Endometrium (tissue), 2 donors: Measurements from ENCODE around the gene UNK.

Source experiments
- FAIRE-seq: peaks from 2 replicates; lab custom pipeline; 2012; peaks lifted over from hg19 to GRCh38; lab: Jason Lieb, UNC
- donor health status: control.
- donor health status: control.

UNK gene

GRCh38 chr17:75835654-75835987 lies 51.0 kb downstream of the UNK start:
- FAIRE-seq, result no peak

DNA sequence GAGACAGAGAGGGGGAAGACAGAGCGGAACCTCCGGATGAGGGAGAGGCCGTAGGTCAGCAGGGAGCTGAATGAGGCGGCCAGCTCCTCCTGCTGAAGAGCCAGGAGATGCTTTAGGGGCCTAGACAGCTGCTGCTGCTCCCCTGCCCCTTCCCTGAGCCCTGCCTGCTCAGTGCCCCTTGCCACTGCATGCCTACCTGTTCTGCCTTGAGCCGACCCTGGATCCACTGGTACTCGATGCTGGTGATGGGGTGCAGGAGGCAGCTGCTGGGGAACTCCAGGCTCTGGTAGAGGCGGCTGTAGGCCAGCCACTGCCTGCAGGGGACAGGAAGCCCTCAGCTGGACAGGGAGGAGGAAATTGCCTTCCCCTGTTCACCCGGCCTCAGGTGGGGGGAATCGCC lies 52.0 kb downstream of the UNK start:
- FAIRE-seq, result no peak

- no peak for FAIRE-seq
Measured at GRCh38 chr17:75837899-75838298, 53.3 kb downstream of the UNK start.

GRCh38 chr17:75838410-75838809 lies 53.8 kb downstream of the UNK start:
- no peak for FAIRE-seq

DNA sequence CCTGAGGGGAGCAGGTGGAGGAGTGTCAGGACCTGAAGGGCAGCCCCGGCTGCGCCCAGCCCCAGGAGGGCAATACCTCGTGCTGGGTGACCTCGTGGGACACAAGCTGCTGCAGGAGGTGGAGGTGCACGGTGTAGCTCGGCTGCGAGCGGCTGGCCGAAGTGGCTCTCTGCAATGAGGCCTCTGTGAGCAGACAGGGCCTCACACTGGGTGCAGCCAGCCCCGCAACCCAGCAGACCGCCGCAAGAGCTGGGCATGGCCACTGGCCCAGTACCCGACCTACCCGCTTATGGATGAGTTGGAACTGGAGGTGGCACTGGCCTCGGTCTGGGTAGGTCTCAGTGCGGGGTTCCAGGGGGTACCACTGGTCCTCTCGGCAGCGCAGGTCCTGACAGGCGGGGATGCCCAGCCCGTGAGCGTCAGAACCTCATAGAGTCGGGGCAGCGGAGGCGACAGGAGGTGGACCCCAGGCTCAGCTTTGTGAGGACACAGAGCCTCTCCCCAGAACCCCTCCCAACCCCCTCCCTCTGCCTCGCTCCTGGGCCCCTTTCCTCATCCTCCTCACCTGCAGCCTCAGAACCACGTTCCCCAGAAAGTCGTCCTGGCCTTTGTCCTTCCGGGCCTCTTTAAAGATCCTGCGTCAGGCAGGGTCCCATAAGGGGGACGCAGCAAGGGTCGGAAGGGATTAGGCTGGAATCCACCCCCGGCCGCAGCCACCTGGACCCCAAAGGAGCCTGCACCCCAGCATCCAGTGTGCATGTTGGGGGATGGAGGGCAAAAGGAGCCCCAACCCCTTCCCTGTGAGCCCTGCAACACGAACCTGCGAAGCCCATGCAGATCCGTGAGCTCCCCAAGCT lies 55.6 kb downstream of the UNK start:
- FAIRE-seq, result no peak

- FAIRE-seq, result no peak
Measured at GRCh38 chr17:75840799-75841164, 56.2 kb downstream of the UNK start.

- no peak for FAIRE-seq
Measured at GRCh38 chr17:75842411-75842810, 57.8 kb downstream of the UNK start.

DNA sequence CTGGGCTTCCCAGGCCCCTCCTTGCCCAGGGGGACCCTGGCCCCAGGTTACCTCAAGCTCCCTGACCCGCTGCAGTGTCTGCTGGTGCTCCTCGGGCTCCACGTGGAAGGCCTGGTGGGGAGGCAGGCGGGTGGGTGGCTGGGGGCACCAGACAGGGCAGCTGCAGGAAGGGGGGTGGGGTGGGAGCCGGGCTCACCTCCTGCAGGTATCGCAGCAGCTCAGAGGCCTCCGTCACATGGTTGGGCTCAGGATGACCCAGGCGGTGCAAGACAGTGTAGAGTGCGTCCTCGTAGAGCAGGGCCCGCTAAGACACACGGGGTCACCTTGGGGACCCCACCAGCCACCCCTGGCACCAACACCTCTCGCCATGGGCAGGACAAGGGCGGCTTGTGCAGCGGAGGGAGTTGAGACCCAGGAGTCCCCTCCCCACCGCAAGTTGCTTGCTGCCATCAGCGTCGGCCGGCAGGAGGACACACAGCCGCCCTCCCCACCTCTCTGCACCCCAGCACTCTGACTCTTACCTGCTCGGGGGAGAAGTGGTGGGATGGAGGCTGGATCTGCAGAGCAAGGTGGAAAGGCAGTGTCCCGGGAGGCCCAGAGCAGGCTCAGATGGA lies 58.5 kb downstream of the UNK start:
- no peak for FAIRE-seq

DNA sequence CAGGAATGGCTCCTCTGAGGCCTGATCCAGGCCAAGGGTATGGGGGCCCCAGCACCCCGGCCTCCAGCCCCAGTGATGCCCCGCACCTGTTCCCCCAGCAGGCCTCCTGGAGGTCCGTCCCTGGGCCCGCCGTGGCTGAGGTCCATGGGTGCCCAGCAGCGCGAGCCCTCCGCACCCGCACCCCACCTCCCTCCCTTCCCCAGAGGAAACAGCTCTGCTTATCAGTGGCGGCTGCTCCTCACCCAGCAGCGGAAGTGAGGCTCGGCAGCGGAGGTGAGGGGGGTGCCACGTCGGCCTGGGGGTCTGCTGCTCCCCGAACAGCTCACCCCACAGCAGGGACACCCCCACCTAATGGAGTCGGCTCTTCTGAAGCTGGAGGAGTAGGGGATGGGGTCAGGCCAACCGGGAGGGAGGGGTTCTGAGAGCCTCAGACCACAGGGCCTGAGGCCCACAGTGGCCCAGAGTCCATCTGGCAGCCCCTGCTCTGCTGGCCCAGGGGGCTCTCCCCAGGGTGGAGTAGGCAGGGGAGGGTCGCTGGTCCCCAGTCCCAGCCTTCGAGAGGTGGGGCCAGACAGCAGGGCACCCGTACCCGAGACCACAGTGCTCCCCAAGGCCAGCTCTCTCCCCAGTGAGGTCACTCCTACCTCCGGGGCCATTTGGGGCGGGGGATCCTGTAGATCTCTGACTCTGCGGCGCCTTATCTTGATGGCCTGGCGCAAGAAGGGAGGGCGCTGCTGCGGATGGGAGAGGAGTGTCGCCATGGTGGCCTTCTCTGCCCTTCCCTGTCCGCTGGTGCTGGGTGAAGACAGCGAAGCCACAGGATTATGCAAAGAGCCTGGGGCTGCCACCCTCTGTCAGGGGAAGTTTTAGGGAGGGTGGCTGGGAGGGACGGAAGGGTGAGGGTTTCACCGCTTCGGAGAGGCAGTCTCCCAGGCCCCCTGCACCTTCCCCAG lies 59.2 kb downstream of the UNK start, which contains the start of gene UNC13D:
Gene UNC13D, minus strand, starts transcription at position 828 of the 953 bp plus-strand sequence. Its CDS starts 67 bp downstream, at position 761.
- FAIRE-seq, result no peak

- no peak for FAIRE-seq
Measured at GRCh38 chr17:75844530-75845057, 60.0 kb downstream of the UNK start.

DNA sequence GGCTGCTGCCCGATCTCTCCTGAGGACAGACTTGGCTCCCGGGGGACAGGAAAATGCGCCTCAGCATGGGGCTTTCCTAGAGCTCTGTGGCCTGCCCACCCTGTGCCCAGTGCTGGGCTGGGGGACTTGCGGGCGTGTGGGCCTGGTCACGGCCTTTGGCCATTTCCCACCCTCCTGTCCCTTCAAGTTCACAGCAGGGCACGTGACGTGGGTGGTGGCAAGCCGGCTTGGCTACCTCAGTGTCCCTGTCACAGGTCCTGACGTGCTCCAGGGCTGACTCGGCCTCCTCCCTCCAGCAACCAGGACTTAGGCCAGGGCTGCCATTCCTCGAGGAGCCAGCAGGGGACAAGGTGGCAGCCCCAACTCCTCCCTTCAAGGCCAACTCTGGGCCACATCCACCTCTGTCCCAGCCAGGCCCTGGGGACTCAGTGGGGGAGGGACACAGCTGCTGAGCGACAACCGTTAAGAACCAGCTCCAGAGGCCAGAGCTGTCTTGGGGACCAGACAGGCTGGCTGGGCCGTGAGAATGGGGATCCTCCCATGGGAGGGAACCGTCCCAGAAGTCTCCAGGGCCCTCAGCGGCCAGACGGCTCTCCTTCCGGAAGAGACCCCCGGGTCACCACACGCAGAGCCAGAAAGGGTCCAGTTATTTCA lies 60.6 kb downstream of the UNK start:
- no peak for FAIRE-seq

DNA sequence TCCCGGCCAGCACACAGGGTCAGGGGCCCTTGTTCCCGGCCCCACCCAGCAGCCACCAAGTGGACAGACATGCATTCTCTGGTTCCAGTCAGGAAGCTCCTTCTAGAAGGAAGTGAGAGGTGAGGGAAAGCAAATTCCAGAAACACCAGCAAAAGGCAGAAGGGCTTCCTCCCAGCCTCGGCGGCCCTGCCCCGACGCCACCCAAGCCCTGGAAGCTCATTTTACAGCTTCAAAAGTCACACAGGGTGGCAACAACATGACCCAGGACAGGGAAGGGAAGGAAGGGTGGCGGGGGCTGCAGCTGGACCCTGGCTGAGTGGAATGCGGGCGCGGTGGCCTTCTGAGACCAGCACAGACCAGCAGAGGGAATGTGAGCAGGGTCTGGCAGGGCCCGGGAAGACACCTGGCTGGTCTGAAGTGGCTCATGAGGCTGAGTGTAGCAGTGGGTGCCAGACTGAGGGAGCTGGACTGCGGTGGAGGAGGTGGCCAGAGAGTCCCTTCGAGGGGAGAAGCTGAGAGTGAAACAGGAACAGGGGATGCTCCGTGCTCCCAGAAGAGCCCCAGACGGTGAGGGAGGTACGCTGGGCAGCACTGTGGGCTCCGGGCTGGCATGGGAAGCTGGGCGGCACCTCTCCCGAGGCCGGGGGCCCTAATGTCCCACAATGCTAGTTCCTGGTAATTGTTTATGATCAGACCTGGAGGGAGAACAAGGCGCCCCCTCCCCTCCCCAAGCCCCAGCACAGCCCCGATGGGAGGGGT lies 61.5 kb downstream of the UNK start:
- FAIRE-seq, result no peak

DNA sequence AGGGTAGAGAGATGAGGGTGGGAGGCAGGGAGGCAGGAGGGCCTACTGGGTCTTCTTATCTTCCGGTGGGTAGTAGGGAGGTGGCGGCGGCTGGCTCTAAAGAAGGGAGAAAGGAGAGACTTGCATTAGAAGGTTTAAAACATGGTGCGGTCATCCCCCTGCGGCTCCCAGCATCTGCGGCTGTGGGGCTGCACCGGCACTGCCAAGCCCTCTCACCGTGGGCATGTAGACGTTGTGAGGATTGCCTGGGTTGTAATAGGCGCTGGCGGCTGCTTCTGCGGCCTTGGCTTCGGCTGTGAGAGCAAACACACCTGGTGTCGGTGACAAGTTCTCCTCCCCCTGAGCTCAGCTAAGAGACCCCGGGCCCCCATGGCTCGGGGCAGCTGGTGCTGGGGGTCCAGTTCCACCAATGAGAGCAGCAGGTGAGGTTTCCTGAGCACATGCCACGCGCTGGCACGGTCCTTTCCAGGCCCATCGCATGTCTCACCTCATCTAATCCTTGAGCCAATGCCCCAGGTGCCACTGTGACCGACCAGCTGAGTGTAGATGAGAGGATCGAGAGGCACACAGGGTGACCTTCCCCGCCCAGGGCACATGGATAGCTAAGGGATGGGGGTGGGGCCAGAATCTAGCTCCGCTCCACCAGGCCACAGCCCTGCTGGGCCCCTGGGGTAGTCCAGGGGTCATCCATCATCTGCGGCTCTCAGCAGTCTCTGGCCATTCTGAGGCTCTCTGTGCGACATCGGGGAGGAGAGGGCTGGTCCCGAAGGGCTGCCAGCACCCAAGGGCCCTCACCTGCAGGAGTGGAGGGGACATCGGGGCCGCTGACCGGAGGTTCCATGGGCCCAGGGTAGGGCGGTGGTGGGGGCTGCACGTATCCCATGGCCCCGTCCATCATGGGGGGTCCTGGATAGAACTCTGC lies 62.3 kb downstream of the UNK start:
- no peak for FAIRE-seq

- FAIRE-seq, result no peak
Measured at GRCh38 chr17:75847614-75848522, 63.3 kb downstream of the UNK start.

- FAIRE-seq, result no peak
Measured at GRCh38 chr17:75848523-75849278, 64.1 kb downstream of the UNK start.

- FAIRE-seq, result no peak
Measured at GRCh38 chr17:75849279-75849646, 64.7 kb downstream of the UNK start.

DNA sequence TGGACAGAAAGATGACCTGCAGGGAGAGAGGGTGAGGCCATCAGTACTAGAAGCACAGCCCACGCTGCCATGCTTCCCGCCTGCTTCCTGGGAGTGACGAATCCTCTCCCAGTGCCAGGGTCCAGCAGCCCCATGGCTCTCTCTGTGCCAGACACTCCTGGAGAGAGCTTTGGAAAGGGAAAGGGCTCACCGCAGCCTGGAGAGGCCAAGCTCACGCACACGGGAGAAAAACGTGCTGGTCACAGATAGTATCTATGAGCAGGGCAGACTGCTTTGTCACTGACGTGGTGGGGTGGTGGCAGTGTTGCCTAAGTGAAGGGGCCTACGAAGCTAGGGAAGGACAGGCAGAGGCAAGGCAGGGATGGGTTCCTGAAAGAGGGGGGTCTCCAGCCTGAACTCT lies 65.1 kb downstream of the UNK start:
- no peak for FAIRE-seq
